ENCODE results near the gene ENTPD2. TPM values are rescaled to one million over a fixed set of nuclear protein-coding genes. Genes with fewer than 3 reads are reported as not detected.

The ENTPD2 gene
- total and polyA plus RNA-seq, 2 donors (not counting 1 experiment from before 2014, with no cell fraction given), result under 0.01 TPM; not detected in 1

DNA sequence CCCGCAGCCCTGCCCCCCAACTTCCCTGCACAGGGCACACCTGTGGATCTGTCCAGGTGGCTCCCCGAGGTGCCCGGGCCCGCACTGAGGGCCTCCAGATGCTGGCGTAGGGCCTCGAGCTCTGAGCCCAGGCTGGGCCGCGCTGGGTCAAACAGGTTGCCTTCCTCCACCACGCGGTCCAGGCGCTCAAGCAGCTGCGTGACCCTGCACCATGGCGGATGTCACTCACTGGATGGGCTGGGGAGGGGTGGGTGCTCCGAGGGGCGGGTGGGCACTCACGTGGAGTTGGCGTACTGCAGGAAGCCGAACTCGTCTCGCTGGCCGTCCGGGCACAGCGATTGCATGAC lies 31.2 kb downstream of the ENTPD2 start:
- Histone ChIP-seq H4K20me1 (ENCODE audit: control insufficient read depth, extremely low read depth, insufficient read depth, low read length) (no peaks in the 10 kb centered on the region), H3K9me3 (ENCODE audit: control insufficient read depth, insufficient read depth, low read depth, low read length) (no peaks in the 10 kb centered on the region), H3K4me1 (ENCODE audit: control insufficient read depth, extremely low read depth, insufficient read depth, low read length) (no peaks in the 10 kb centered on the region), H3K36me3 (ENCODE audit: control insufficient read depth, insufficient read depth, low read length) (no peaks in the 10 kb centered on the region), H3K9ac (ENCODE audit: insufficient read depth, low read length) (no peak overlapping the region), H3K4me2 (ENCODE audit: extremely low read depth, insufficient read depth, low read length) (no peak overlapping the region), H3K79me2 (ENCODE audit: control insufficient read depth, insufficient read depth, low read length) (no peaks in the 10 kb centered on the region), H3K27ac (ENCODE audit: insufficient read depth, low read length) (no peak overlapping the region), H3K27me3 (ENCODE audit: control insufficient read depth, insufficient read depth, low read length) (no peaks in the 10 kb centered on the region), H2AFZ (ENCODE audit: low read length) (no peak overlapping the region), H3K4me3 (replicated peaks in 1 of 4; ENCODE audit: control extremely low read depth in 1 of 4, insufficient read depth in 1 of 4, low read depth in 3 of 4, low read length in 4 of 4) (no peak overlapping the region)
- no peak for DNase-seq (ENCODE audit: low read depth in 2 of 2)
- TF ChIP-seq EZH2 (IDR thresholded peaks at IDR 0.05; ENCODE audit: low read length, missing control alignments), result no peak
- TF ChIP-seq, protein P1, sequence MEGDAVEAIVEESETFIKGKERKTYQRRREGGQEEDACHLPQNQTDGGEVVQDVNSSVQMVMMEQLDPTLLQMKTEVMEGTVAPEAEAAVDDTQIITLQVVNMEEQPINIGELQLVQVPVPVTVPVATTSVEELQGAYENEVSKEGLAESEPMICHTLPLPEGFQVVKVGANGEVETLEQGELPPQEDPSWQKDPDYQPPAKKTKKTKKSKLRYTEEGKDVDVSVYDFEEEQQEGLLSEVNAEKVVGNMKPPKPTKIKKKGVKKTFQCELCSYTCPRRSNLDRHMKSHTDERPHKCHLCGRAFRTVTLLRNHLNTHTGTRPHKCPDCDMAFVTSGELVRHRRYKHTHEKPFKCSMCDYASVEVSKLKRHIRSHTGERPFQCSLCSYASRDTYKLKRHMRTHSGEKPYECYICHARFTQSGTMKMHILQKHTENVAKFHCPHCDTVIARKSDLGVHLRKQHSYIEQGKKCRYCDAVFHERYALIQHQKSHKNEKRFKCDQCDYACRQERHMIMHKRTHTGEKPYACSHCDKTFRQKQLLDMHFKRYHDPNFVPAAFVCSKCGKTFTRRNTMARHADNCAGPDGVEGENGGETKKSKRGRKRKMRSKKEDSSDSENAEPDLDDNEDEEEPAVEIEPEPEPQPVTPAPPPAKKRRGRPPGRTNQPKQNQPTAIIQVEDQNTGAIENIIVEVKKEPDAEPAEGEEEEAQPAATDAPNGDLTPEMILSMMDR (conservative IDR thresholded peaks at IDR 0.05 in 1 of 2, IDR thresholded peaks at IDR 0.05 in 1 of 2; ENCODE audit: low read depth in 1 of 2, low read length in 2 of 2), result no peak

DNA sequence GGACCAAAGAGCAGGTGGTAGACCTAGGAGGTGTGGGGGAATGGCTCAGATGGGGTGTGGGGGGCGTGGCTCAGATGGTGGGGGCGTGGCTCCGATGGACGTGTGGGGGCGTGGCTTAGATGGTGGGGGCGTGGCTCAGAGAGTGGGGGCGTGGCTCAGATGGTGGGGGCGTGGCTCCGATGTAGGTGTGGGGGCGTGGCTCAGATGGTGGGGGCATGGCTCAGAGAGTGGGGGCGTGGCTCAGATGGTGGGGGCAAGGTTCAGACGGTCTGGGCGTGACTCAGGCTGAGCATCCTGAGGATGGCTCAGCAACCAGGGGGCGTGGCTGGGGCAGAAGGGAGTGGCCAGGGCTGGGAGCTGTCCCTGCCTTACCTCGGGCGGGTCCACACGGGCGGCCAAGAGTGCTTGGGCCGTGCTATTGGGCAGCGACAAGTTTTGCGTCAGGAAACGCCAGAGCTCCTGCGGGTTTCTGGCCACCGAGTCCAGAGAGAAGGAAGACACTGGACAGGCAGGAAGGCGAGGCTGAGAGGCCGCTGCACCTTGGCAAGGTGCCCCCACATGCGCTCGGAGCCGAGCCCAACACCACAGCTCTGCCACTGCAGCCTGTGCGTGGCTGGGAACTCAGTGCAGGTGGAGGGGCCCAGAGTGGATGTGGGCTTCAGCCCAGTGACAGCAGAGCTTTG lies 31.7 kb downstream of the ENTPD2 start:
- DNase-seq (ENCODE audit: low read depth in 2 of 2), result peak; percentile 33 to 52
- H3K9ac ChIP-seq (ENCODE audit: insufficient read depth, low read length), result no peak overlapping the region
- no peaks in the 10 kb centered on the region for H3K9me3 ChIP-seq (ENCODE audit: control insufficient read depth, insufficient read depth, low read depth, low read length)
- no peak overlapping the region for H3K4me2 ChIP-seq (ENCODE audit: extremely low read depth, insufficient read depth, low read length)
- H4K20me1 ChIP-seq (ENCODE audit: control insufficient read depth, extremely low read depth, insufficient read depth, low read length), result no peaks in the 10 kb centered on the region
- H3K79me2 ChIP-seq (ENCODE audit: control insufficient read depth, insufficient read depth, low read length), result no peaks in the 10 kb centered on the region
- no peaks in the 10 kb centered on the region for H3K27me3 ChIP-seq (ENCODE audit: control insufficient read depth, insufficient read depth, low read length)
- H3K4me3 ChIP-seq (replicated peaks in 1 of 4; ENCODE audit: control extremely low read depth in 1 of 4, insufficient read depth in 1 of 4, low read depth in 3 of 4, low read length in 4 of 4), result no peak overlapping the region
- H3K27ac ChIP-seq (ENCODE audit: insufficient read depth, low read length), result no peak overlapping the region
- TF ChIP-seq, protein P1 (conservative IDR thresholded peaks at IDR 0.05 in 1 of 2, IDR thresholded peaks at IDR 0.05 in 1 of 2; ENCODE audit: low read depth in 1 of 2, low read length in 2 of 2), result no peak
- no peak for TF ChIP-seq EZH2 (IDR thresholded peaks at IDR 0.05; ENCODE audit: low read length, missing control alignments)
- H3K4me1 ChIP-seq (ENCODE audit: control insufficient read depth, extremely low read depth, insufficient read depth, low read length), result no peaks in the 10 kb centered on the region
- H3K36me3 ChIP-seq (ENCODE audit: control insufficient read depth, insufficient read depth, low read length), result peaks cover 3% of the 10 kb centered on the region
- no peak overlapping the region for H2AFZ ChIP-seq (ENCODE audit: low read length)

DNA sequence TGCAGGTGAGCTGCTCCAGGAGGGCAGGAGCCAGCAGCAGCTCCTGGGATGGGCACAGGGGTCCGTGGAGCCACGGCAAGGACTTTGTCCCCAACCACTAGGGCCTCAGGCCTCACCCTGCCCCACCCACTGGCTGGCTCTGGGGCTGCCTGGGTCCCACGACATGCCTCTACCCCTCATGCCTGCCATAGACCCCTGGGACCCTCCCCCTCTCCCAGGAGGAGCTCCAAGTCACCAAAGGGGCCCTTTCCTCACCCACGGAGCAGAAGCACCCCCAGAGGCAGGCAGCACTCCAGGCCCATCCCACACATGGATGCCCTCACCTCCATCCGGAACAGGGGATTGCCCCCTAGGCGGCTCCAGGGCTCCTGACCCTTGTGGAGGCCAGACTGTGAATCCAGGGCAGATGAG lies 32.3 kb downstream of the ENTPD2 start:
- H3K27ac ChIP-seq (ENCODE audit: insufficient read depth, low read length), result no peak overlapping the region
- no peak overlapping the region for H3K4me3 ChIP-seq (replicated peaks in 1 of 4; ENCODE audit: control extremely low read depth in 1 of 4, insufficient read depth in 1 of 4, low read depth in 3 of 4, low read length in 4 of 4)
- peaks cover 6% of the 10 kb centered on the region for H3K36me3 ChIP-seq (ENCODE audit: control insufficient read depth, insufficient read depth, low read length)
- no peak for TF ChIP-seq EZH2 (IDR thresholded peaks at IDR 0.05; ENCODE audit: low read length, missing control alignments)
- TF ChIP-seq, protein P1 (conservative IDR thresholded peaks at IDR 0.05 in 1 of 2, IDR thresholded peaks at IDR 0.05 in 1 of 2; ENCODE audit: low read depth in 1 of 2, low read length in 2 of 2), result no peak
- no peaks in the 10 kb centered on the region for H4K20me1 ChIP-seq (ENCODE audit: control insufficient read depth, extremely low read depth, insufficient read depth, low read length)
- no peak for DNase-seq (ENCODE audit: low read depth in 2 of 2)
- no peaks in the 10 kb centered on the region for H3K9me3 ChIP-seq (ENCODE audit: control insufficient read depth, insufficient read depth, low read depth, low read length)
- H3K79me2 ChIP-seq (ENCODE audit: control insufficient read depth, insufficient read depth, low read length), result no peaks in the 10 kb centered on the region
- H3K4me2 ChIP-seq (ENCODE audit: extremely low read depth, insufficient read depth, low read length), result no peak overlapping the region
- H3K27me3 ChIP-seq (ENCODE audit: control insufficient read depth, insufficient read depth, low read length), result no peaks in the 10 kb centered on the region
- no peak overlapping the region for H3K9ac ChIP-seq (ENCODE audit: insufficient read depth, low read length)
- H2AFZ ChIP-seq (ENCODE audit: low read length), result no peak overlapping the region
- H3K4me1 ChIP-seq (ENCODE audit: control insufficient read depth, extremely low read depth, insufficient read depth, low read length), result no peaks in the 10 kb centered on the region

Measured in fibroblast of lung (primary cell).